HG03460 (cell line): ENCODE measurements around the gene PTGER1.
"Not testable (repeated sequence)": the region's sequence is repeated elsewhere in the genome, so short reads cannot be mapped to it uniquely, and the experiment has no call there.

Experiments used
- ATAC-seq: cut with Tn5 transposase; IDR thresholded peaks from one replicate; pipeline ENCODE4 v1.9.1; 2021; ENCODE audit not compliant: unreplicated experiment

The PTGER1 gene

DNA sequence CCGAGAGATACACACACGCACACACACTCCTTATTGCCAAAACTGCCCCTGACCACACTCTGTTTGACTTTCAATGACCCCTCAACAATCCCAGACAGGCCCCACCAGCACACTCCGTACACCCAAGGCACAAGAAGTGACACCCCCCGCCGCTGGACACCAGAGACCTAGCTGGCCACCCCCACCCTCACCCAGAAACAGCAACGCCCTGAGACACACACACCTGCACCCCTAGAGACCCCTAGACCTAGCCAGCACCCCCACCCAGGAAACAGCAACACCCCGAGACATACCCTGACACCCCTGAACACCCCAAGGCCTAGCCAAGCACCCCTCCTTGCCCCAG is 1.1 kb upstream of the PTGER1 start:
- ATAC-seq = no peak

DNA sequence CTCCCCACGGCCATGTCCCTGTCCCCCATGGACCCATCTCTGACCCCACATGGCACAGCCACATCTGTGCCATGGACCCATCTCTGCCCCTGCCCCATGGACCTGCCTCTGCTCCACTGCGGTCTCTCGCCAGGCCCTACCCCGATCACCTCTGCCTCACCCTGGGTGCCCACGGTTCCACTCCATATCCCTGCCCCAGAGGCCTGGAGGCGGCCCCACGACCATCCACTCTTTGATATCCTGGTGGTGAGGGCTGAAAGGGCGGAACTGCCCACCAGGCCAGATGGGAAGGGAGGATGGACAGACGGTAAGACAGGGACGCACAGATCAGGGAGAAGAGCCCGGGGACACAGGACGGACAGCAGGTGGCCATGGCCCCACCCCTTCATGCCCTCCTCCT is 327 bp downstream of the PTGER1 start:
- ATAC-seq = no peak

GRCh38 chr19:14473978-14474578 is 1.1 kb downstream of the PTGER1 start:
- no peak for ATAC-seq

DNA sequence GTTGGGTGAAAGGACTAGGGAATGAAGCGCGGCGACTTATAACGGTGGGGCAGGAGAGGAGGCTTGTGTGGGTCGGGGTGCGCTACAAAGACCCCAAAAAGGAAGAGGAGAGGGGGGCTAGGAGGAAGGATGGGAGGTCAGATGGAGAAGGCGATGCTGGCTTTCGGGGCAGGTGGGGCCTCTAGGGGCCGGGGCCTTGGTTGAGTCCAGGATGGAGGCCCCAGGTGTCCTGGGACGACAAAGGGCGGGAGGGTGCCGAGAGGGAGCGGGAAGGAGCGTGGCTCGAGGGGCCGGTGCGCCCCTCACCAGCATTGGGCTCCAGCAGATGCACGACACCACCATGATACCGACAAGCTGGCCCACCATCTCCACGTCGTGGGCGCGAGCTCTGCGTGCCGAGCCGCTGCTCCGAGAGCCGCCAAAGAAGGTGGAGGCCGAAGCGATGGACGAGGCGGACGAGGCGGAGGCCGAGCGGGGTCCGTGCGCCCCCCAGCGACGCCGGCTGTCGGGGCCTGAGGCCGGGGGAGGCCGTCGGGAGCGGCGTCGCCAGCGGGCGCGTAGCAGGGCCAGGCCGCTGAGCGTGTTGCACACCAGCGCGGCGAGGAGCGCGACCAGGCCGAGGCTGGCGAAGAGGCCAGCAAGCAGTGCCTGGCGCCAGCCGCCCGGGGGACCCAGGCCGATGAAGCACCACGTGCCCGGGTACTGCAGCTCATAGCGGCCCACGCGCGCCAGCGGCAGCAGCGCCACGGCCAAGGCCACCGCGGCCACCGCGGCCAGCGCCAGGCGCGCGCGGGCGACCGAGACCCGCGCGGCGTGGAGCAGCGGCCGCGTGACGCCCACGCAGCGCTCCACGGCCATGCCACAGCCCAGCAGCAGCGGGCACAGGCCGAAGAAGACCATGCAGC is 1.8 kb downstream of the PTGER1 start:
- no peak for ATAC-seq

GRCh38 chr19:14472202-14472938 is 2.8 kb downstream of the PTGER1 start:
- no peak for ATAC-seq

DNA sequence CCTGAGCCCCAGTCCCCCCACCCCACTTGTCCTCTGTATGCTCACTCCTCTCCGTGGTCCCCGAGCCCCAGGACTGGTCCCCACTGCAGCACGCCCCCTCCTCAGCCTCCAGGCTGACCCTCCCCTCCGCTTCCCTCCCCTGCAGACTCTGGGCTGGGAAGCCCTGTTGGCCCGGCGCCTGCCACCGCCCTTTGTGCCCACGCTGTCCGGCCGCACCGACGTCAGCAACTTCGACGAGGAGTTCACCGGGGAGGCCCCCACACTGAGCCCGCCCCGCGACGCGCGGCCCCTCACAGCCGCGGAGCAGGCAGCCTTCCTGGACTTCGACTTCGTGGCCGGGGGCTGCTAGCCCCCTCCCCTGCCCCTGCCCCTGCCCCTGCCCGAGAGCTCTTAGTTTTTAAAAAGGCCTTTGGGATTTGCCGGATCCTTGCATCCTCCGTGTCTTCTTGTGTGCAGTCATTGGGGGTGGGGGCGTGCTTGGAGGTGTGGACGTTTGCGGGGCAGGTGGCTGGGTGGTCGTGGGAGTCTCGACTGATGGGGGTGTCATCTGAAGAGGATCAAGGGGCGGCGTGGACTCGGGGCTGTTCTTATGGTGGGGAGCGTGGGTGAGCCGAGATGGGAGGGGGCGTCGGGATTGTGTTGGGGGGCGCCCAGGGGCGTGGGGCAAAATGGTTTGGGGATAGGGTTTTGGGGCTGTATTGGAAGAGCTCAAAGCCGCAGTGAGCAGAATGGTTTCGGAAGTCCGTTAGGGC is 3.5 kb downstream of the PTGER1 start:
- no peak for ATAC-seq

GRCh38 chr19:14470031-14470876 is 4.9 kb downstream of the PTGER1 start:
- no peak for ATAC-seq

- ATAC-seq = no peak
These were observed 7.3 kb downstream of the PTGER1 start for GRCh38 chr19:14467816-14468215.

DNA sequence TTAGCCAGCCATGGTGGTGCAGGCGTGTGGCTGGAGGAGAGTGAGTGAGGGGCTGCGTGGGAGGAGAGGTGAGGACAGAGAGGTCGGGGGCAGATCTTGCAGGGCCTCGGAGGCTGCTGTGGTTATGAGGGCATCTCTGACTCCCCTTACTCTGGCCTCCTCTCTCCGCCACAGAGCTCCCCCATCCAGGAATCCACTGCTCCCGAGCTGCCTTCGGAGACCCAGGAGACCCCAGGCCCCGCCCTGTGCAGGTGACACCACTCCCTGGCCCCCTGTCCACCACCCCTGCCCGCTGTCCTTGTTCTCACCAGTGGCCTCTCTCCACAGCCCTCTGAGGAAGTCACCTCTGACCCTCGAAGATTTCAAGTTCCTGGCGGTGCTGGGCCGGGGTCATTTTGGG is 7.8 kb downstream of the PTGER1 start:
- ATAC-seq = no peak

DNA sequence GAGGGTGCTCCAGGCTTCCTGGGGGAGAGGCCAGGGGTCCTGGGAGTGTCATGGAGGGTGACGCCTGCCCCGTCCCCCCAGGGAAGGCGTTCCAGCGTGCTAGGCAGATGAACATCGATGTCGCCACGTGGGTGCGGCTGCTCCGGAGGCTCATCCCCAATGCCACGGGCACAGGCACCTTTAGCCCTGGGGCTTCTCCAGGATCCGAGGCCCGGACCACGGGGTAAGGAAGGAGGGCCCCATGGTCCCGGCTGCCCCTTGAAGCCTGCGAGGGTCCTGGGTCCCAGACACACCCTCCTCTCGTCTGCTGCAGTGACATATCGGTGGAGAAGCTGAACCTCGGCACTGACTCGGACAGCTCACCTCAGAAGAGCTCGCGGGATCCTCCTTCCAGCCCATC is 11.4 kb downstream of the PTGER1 start:
- ATAC-seq = no peak

- not testable (repeated sequence) for ATAC-seq
These were observed 12.8 kb downstream of the PTGER1 start for GRCh38 chr19:14462401-14462800.

- no peak for ATAC-seq
These were observed 14.2 kb downstream of the PTGER1 start for GRCh38 chr19:14460935-14461334.

GRCh38 chr19:14459703-14460102 is 15.5 kb downstream of the PTGER1 start:
- ATAC-seq = no peak

DNA sequence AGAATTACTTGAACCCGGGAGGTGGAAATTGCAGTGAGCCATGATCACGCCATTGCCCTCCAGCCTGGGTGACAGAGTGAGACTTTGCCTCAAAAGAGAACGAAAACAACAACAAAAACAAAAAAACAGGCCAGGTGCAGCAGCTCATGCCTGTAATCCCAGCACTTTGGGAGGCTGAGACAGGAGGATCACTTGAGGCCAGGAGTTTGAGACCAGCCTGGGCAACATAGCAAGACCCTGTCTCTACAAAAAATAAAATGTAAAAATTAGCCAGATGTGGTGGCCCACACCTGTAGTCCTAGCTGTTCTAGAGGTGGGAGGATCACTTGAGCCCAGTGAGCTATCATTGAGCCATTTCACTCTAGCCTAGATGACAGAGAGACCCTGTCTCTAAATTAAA is 22.9 kb downstream of the PTGER1 start:
- ATAC-seq = not testable (repeated sequence)

DNA sequence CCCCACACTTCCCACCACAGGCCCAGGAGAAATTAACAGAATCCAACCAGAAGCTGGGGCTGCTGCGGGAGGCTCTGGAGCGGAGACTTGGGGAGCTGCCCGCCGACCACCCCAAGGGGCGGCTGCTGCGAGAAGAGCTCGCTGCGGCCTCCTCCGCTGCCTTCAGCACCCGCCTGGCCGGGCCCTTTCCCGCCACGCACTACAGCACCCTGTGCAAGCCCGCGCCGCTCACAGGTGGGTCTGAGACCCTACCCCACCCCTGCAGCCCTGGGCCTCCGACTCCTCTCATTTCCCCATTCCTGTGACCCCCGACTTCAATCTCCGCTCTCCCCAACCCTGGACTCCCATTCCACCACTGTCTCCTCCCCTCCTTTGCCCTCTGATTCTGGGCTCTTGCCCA is 24.3 kb downstream of the PTGER1 start:
- no peak for ATAC-seq

- ATAC-seq = no peak
These were observed 24.8 kb downstream of the PTGER1 start for GRCh38 chr19:14450168-14450874.

- no peak for ATAC-seq
These were observed 25.8 kb downstream of the PTGER1 start for GRCh38 chr19:14449321-14449720.

DNA sequence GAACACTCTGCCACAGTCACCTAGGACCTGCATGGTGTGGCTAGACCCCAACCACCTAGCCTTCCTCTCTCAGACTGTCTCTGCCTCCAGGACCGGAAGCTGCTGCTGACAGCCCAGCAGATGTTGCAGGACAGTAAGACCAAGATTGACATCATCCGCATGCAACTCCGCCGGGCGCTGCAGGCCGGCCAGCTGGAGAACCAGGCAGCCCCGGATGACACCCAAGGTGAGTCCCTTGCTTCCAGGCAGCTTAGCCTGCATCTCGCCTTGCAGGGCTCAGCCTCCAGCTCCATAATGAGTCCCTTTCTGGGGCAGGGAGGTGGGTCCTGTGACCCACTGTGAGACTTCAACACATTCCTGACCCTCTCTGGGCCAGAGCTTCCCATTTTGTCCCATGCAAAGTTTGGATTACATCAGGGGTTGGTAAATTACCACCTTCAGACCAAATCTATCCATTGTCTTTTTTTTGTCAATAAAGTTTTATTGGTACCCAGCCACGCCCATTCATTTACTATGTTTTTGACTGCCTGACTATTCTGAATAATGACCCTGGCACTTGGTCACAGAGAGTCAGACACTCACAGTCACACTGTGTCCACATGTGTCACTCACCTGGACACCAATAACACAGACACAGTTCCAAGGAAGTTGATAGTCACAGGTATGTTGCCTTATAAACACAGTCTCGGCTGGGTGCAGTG is 28.7 kb downstream of the PTGER1 start:
- ATAC-seq = no peak

DNA sequence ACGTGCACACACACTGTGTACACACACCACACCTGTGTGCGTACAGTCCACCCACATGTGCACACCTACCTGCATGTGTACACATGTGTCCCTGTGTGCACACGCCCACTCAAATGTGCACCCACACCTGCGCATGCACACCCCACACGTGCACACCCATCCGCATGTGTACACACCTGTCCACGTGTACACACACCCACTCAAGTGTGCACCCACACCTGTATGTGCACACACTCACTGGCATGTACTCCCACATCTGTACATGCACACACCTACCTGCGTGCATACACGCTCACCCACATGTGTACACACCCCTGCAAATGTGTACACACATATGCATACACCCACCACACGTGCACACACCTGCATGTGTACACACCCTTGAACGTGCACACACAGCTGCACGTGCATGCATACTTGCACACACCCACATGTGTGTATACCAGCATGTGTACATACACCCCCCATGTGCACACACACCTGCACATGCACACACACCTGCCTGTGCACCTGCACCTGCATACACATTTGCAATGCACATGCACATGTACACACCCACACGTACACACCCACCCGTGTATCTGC is 31.4 kb downstream of the PTGER1 start:
- no peak for ATAC-seq
